ENCODE measurements around the gene CACNA2D3. TPM values are rescaled to one million over a fixed set of nuclear protein-coding genes. Genes with fewer than 3 reads are reported as not detected.

The CACNA2D3 gene
- total RNA-seq, 2 experiments from 2014 or later, result not detected

DNA sequence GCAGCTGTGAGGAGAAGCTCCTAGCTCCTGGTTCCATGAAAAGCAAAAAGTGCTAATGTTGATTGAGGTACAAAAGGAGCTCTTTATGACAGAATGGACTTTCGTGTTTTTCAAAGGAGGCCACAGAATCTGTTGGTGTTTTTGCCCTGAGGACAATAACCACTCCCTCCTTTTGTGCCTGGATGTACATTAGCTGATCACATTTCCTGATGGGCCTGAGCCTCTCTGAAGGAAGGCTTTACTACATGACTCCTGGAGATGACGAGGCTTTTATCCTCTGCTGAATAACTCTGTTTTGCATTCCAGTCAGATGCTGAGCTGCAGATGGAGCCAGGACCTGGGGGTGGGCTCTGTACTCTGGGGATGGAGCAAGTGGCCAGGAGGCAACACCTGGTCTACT, 301.9 kb downstream of the CACNA2D3 start:
- ChIA-PET POLR2A (no interaction called here), CTCF (no interaction called here)
- Mint-ChIP-seq H3K27ac (no peak overlapping the region), H3K4me1 (ENCODE audit: low read depth) (no peaks in the 10 kb centered on the region), H3K4me3 (no peak overlapping the region), H3K36me3 (no peaks in the 10 kb centered on the region), H3K27me3 (no peaks in the 10 kb centered on the region), H3K9me3 (no peaks in the 10 kb centered on the region)
- no peak for DNase-seq
- intact Hi-C loops (cut with micrococcal nuclease), result no loop called here

DNA sequence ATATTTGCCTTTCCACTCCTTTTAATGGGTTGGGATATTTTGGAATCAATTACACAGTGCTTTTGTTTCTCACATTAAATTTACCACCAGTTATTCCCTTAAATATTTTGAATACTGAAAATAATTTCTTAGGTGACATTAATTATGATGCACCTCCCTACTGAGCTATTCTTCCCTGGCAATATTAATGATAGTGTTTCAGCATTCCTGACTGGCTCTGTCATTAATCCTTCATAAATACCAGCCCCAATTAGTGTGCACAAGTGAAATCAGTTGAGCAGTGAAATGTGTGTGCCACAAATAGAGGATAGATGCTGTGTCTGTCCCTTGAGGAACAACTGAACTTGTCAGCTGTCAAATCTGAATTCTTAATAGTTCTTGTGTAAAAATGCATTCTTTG, 304.0 kb downstream of the CACNA2D3 start:
- Mint-ChIP-seq H3K36me3 (no peaks in the 10 kb centered on the region), H3K4me3 (no peak overlapping the region), H3K9me3 (no peaks in the 10 kb centered on the region), H3K27ac (no peak overlapping the region), H3K4me1 (ENCODE audit: low read depth) (no peaks in the 10 kb centered on the region), H3K27me3 (no peaks in the 10 kb centered on the region)
- no peak for DNase-seq
- ChIA-PET CTCF (no interaction called here), POLR2A (no interaction called here)
- intact Hi-C loops (cut with micrococcal nuclease), result loop anchor here (5.0 kb wide), 1 partner anchor 1826 kb away; no protein-coding TSS in a partner anchor

DNA sequence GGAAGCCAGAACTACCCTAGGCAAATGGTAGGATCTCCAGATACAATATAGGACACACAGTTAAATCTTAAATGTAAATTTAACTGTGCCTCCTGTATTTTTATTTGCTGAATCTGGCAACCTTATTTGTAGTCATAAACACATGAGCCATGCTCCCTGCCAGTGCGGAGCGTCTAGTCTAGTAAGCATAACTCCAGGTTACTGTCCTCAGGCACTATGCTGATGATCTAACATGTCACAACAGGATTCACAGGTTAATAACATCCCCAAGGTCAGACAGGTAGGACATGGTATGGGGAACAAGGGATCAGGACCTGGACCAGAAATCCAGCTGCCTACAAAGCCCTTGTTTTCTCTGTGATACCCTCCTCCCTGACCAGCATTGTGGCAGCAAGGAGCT, 305.1 kb downstream of the CACNA2D3 start:
- no peaks in the 10 kb centered on the region for H3K36me3 Mint-ChIP-seq
- intact Hi-C loops (cut with micrococcal nuclease), result loop anchor here (5.0 kb wide), 1 partner anchor 1825 kb away; no protein-coding TSS in a partner anchor
- no peak overlapping the region for H3K4me3 Mint-ChIP-seq
- POLR2A ChIA-PET, result no interaction called here
- no peak overlapping the region for H3K27ac Mint-ChIP-seq
- DNase-seq, result no peak
- H3K9me3 Mint-ChIP-seq, result no peaks in the 10 kb centered on the region
- CTCF ChIA-PET, result interaction anchor here (1.1 kb wide), 1 partner anchor 387 kb away, joined by 3 read pairs; no protein-coding TSS in a partner anchor
- H3K27me3 Mint-ChIP-seq, result no peaks in the 10 kb centered on the region
- no peaks in the 10 kb centered on the region for H3K4me1 Mint-ChIP-seq (ENCODE audit: low read depth)

DNA sequence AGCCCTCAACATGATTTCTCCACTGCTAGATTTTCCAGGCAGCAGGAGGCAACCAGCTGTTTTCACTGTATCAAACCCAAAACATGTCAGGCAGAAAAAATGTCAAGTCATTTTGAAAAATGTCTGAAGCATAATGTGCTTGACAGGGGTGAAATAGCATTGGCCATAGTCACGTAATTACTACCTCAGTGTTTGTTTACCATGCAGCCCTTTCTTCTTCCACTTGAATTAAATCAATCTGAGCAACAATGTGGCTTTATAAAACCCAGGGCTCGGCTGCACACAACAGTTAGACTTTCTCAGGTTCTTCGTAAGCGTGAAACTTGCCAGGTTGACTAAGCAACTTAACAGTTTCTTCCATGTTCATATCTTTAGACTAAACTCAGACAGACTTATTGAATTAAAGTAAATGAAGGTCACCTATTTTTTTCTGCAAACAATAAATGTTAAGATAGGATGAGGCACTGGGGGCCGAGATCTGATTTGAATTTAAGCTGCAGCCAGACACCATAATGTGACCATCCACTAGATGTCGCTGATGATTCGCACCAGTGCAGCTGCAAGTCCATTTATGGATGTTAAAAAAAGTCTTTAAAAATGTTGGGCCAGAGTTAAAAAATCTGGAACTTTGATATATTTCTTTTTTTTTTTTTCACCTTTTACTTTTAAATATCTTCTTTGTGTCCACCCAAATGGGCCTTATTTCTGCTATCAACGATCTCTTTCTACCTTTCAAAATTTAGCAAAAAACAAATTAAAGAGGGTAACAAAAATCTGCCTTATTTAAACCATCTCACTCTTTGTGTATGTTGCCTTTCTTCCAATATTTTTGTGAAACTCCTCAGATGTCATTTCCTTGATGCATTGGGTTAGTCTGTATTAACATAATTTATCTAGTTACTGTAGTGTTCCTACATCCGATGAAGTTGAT, 305.9 kb downstream of the CACNA2D3 start:
- Mint-ChIP-seq H3K27ac (no peak overlapping the region), H3K9me3 (no peaks in the 10 kb centered on the region), H3K4me3 (no peak overlapping the region), H3K4me1 (ENCODE audit: low read depth) (no peaks in the 10 kb centered on the region), H3K27me3 (no peaks in the 10 kb centered on the region), H3K36me3 (no peaks in the 10 kb centered on the region)
- peak; percentile 50 for DNase-seq
- POLR2A ChIA-PET, result no interaction called here
- CTCF ChIA-PET, result interaction anchor here (0.6 to 1.1 kb wide), 5 partner anchors 12 to 1423 kb away, joined by 3 to 5 read pairs (median 3); no protein-coding TSS in a partner anchor
- intact Hi-C loops (cut with micrococcal nuclease), result loop anchor here (5.0 kb wide), 1 partner anchor 1824 kb away; no protein-coding TSS in a partner anchor

DNA sequence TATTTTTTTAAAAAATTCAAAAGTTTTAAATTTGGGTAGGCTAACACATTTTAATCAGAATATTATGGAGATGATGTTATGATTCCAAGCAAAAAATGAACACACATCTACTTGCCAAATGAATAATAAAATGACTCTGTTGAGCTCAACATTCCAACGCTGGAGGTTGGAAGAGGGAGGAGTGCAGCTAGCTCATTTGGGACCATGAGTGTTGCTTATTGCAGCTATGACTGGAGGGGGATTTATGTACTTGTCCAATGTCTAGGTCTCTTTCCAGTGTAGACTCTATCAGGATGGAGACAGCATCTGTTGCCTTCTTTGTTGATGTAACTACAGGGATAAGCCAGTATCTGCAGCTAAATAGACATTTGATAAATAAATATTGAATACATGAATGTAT, 310.6 kb downstream of the CACNA2D3 start:
- Mint-ChIP-seq H3K36me3 (no peaks in the 10 kb centered on the region), H3K4me3 (no peak overlapping the region), H3K27me3 (no peaks in the 10 kb centered on the region), H3K9me3 (peaks cover 3% of the 10 kb centered on the region), H3K4me1 (ENCODE audit: low read depth) (no peaks in the 10 kb centered on the region), H3K27ac (no peak overlapping the region)
- intact Hi-C loops (cut with micrococcal nuclease), result no loop called here
- ChIA-PET CTCF (no interaction called here), POLR2A (no interaction called here)
- no peak for DNase-seq

GRCh38 chr3:54433846-54434245, 311.5 kb downstream of the CACNA2D3 start:
- ChIA-PET CTCF (no interaction called here), POLR2A (no interaction called here)
- H3K27ac Mint-ChIP-seq, result no peak overlapping the region
- intact Hi-C loops (cut with micrococcal nuclease), result no loop called here
- H3K9me3 Mint-ChIP-seq, result peaks cover 3% of the 10 kb centered on the region
- H3K36me3 Mint-ChIP-seq, result no peaks in the 10 kb centered on the region
- H3K4me1 Mint-ChIP-seq (ENCODE audit: low read depth), result no peaks in the 10 kb centered on the region
- H3K4me3 Mint-ChIP-seq, result no peak overlapping the region
- H3K27me3 Mint-ChIP-seq, result no peaks in the 10 kb centered on the region
- no peak for DNase-seq

DNA sequence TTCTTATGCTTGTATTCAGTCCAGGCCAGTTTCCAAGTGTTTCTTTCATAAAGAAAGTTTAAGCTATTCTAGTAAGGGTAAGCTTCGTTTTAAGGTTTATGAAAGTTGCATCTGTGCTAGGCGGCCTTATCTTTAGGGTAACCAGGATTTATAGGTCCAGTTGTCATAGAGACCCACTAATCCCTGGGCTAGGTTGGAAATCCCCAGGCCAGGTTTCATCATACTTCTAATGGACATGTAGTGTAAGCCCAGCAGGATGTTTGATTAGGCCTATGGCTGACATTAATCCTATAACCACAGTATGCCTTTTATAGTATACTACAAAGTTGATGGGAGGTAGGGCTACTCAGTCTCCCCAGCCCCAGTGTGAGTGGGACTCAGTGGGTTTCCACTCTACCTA, 312.4 kb downstream of the CACNA2D3 start:
- Mint-ChIP-seq H3K36me3 (no peaks in the 10 kb centered on the region), H3K9me3 (peaks cover 3% of the 10 kb centered on the region), H3K27me3 (no peaks in the 10 kb centered on the region), H3K4me3 (no peak overlapping the region), H3K27ac (no peak overlapping the region), H3K4me1 (ENCODE audit: low read depth) (no peaks in the 10 kb centered on the region)
- ChIA-PET POLR2A (no interaction called here), CTCF (no interaction called here)
- DNase-seq, result no peak
- intact Hi-C loops (cut with micrococcal nuclease), result no loop called here

GRCh38 chr3:54437271-54437670, 314.9 kb downstream of the CACNA2D3 start:
- Mint-ChIP-seq H3K27ac (no peak overlapping the region), H3K9me3 (peaks cover 3% of the 10 kb centered on the region), H3K27me3 (no peaks in the 10 kb centered on the region), H3K36me3 (no peaks in the 10 kb centered on the region), H3K4me3 (no peak overlapping the region), H3K4me1 (ENCODE audit: low read depth) (no peaks in the 10 kb centered on the region)
- ChIA-PET CTCF (no interaction called here), POLR2A (no interaction called here)
- DNase-seq, result no peak
- intact Hi-C loops (cut with micrococcal nuclease), result no loop called here

DNA sequence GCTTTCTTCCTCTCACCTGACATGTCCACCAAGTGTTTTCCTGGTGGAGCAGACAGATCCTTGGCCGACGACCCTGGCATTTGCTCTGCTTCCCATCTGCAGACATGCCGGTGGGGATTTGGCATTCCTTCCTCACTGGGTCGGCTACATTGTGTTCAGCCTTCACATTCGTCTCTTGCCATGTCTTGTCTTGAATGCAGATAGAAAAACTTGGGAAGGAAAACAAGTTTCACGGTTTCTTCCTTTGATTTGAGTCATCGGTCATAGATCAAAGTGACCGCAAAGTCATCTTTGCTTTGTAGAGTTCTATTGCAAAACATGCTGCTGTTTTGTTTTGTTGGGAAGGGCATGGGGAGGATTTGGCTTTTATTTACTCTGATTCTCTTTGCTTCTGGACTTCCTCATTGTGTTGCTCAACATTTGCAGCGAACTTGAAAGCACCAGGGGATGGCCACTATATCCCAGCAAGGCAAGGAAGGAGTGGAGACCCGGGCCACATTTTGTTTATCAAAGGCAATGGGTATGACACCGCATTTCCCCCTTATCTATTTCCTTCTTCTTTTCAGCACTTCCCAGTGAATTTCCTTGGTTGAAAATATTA, 321.3 kb downstream of the CACNA2D3 start:
- POLR2A ChIA-PET, result no interaction called here
- H3K4me1 Mint-ChIP-seq (ENCODE audit: low read depth), result no peaks in the 10 kb centered on the region
- CTCF ChIA-PET, result no interaction called here
- H3K27ac Mint-ChIP-seq, result no peak overlapping the region
- no peaks in the 10 kb centered on the region for H3K36me3 Mint-ChIP-seq
- intact Hi-C loops (cut with micrococcal nuclease), result no loop called here
- no peak overlapping the region for H3K4me3 Mint-ChIP-seq
- H3K9me3 Mint-ChIP-seq, result no peaks in the 10 kb centered on the region
- H3K27me3 Mint-ChIP-seq, result no peaks in the 10 kb centered on the region
- DNase-seq, result no peak

DNA sequence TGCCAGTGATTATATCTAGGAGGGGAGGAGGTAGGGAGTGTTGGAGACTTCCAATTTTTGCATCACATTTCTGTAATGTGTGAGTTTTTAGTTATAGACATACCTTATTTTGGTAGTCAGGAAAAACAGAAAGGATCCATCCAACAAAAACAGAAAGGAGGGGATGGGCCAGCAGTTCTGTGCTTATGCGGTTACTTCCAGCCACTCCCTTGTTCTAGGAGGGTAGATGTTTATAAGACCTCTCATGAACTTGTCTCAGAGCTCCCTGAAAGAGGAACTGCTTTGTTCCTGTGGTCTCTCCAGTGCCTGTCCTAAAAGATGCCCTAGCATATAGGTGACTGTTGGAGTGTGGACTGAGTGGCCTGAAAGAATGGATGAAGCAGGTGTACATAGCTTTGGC, 323.3 kb downstream of the CACNA2D3 start:
- no peaks in the 10 kb centered on the region for H3K27me3 Mint-ChIP-seq
- CTCF ChIA-PET, result no interaction called here
- POLR2A ChIA-PET, result no interaction called here
- no peak overlapping the region for H3K27ac Mint-ChIP-seq
- H3K4me1 Mint-ChIP-seq (ENCODE audit: low read depth), result no peaks in the 10 kb centered on the region
- no peaks in the 10 kb centered on the region for H3K9me3 Mint-ChIP-seq
- H3K4me3 Mint-ChIP-seq, result no peak overlapping the region
- intact Hi-C loops (cut with micrococcal nuclease), result no loop called here
- H3K36me3 Mint-ChIP-seq, result no peaks in the 10 kb centered on the region
- no peak for DNase-seq

GRCh38 chr3:54447427-54447826, 325.1 kb downstream of the CACNA2D3 start:
- Mint-ChIP-seq H3K4me3 (no peak overlapping the region), H3K9me3 (peaks cover 4% of the 10 kb centered on the region), H3K36me3 (no peaks in the 10 kb centered on the region), H3K4me1 (ENCODE audit: low read depth) (no peaks in the 10 kb centered on the region), H3K27ac (no peak overlapping the region), H3K27me3 (no peaks in the 10 kb centered on the region)
- DNase-seq, result no peak
- ChIA-PET POLR2A (no interaction called here), CTCF (no interaction called here)
- intact Hi-C loops (cut with micrococcal nuclease), result no loop called here

- no peak for DNase-seq
- POLR2A ChIA-PET, result no interaction called here
Measured at GRCh38 chr3:54454806-54455205, 332.5 kb downstream of the CACNA2D3 start.

DNA sequence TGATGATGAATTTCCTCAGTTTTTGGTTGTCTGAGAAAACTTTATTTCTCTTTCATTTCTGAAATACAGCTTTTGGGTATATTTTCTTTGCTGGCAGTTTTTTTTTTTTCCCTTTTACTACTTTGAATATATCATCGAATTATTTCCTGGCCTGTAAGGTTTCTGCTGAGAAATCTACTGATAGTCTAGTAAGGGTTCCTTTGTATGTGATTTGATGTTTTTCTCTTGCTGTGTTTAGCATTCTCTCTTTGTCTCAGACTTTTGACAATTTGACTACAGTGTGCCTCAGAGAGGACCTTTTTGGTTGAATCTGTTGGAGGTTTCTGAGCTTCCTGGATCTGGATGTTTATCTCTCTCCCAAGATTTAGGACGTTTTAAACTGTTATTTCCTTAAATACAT, 336.0 kb downstream of the CACNA2D3 start:
- no peaks in the 10 kb centered on the region for H3K27me3 Mint-ChIP-seq
- no peaks in the 10 kb centered on the region for H3K4me1 Mint-ChIP-seq (ENCODE audit: low read depth)
- H3K27ac Mint-ChIP-seq, result no peak overlapping the region
- H3K36me3 Mint-ChIP-seq, result no peaks in the 10 kb centered on the region
- peaks cover 16% of the 10 kb centered on the region for H3K9me3 Mint-ChIP-seq
- no peak for DNase-seq
- intact Hi-C loops (cut with micrococcal nuclease), result no loop called here
- POLR2A ChIA-PET, result no interaction called here
- CTCF ChIA-PET, result no interaction called here
- no peak overlapping the region for H3K4me3 Mint-ChIP-seq

More at GRCh38 chr3:54454806-54455205, 332.5 kb downstream of the CACNA2D3 start:
- intact Hi-C loops (cut with micrococcal nuclease), result no loop called here
- CTCF ChIA-PET, result no interaction called here
- no peaks in the 10 kb centered on the region for H3K27me3 Mint-ChIP-seq
- no peak overlapping the region for H3K4me3 Mint-ChIP-seq
- H3K36me3 Mint-ChIP-seq, result no peaks in the 10 kb centered on the region
- H3K27ac Mint-ChIP-seq, result no peak overlapping the region
- peaks cover 20% of the 10 kb centered on the region for H3K9me3 Mint-ChIP-seq
- no peaks in the 10 kb centered on the region for H3K4me1 Mint-ChIP-seq (ENCODE audit: low read depth)

All from activated CD4-positive, alpha-beta memory T cell treated with anti-CD3 and anti-CD28 coated beads for 36 hours (primary cell).